Fibroblast of mammary gland (primary cell): ENCODE measurements around the gene DBN1.

Experiments
- DNase-seq: peaks from one replicate; pipeline ENCODE4 v3.0.0-alpha.2; 2010; ENCODE audit warnings: low read depth
- H3K4me3 ChIP-seq: 2 replicates; pipeline ENCODE4 v1.5.1; 2011; ENCODE audit warnings: low read depth, mild to moderate bottlenecking, low read length, moderate library complexity; ENCODE audit not compliant: control insufficient read depth
- TF ChIP-seq, protein P1 (sequence below): conservative IDR thresholded peaks from 2 replicates; pipeline ENCODE4 v1.5.1; 2011; ENCODE audit warnings: low read depth, low read length, inconsistent platforms; ENCODE audit not compliant: control insufficient read depth, insufficient read depth

DBN1 gene

DNA sequence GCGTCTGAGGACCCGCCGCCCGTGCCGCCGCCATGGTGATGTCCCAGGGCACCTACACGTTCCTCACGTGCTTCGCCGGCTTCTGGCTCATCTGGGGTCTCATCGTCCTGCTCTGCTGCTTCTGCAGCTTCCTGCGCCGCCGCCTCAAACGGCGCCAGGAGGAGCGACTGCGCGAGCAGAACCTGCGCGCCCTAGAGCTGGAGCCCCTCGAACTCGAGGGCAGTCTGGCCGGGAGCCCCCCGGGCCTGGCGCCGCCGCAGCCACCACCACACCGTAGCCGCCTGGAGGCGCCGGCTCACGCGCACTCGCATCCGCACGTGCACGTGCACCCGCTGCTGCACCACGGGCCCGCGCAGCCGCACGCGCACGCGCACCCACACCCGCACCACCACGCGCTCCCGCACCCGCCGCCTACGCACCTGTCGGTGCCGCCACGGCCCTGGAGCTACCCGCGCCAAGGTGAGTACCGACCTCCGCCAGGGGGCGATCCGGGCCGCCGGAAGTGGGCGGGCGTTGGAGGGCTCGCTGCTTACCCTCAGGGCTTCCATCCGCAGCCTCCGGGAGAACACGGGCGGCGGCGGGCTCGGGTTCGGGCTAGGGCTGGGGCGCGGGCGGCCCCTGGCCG, 18.3 kb downstream of the DBN1 start:
- DNase-seq = peak; percentile 49
- peak overlapping the region; percentile 27 for H3K4me3 ChIP-seq
- TF ChIP-seq, protein P1, sequence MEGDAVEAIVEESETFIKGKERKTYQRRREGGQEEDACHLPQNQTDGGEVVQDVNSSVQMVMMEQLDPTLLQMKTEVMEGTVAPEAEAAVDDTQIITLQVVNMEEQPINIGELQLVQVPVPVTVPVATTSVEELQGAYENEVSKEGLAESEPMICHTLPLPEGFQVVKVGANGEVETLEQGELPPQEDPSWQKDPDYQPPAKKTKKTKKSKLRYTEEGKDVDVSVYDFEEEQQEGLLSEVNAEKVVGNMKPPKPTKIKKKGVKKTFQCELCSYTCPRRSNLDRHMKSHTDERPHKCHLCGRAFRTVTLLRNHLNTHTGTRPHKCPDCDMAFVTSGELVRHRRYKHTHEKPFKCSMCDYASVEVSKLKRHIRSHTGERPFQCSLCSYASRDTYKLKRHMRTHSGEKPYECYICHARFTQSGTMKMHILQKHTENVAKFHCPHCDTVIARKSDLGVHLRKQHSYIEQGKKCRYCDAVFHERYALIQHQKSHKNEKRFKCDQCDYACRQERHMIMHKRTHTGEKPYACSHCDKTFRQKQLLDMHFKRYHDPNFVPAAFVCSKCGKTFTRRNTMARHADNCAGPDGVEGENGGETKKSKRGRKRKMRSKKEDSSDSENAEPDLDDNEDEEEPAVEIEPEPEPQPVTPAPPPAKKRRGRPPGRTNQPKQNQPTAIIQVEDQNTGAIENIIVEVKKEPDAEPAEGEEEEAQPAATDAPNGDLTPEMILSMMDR = no peak

DNA sequence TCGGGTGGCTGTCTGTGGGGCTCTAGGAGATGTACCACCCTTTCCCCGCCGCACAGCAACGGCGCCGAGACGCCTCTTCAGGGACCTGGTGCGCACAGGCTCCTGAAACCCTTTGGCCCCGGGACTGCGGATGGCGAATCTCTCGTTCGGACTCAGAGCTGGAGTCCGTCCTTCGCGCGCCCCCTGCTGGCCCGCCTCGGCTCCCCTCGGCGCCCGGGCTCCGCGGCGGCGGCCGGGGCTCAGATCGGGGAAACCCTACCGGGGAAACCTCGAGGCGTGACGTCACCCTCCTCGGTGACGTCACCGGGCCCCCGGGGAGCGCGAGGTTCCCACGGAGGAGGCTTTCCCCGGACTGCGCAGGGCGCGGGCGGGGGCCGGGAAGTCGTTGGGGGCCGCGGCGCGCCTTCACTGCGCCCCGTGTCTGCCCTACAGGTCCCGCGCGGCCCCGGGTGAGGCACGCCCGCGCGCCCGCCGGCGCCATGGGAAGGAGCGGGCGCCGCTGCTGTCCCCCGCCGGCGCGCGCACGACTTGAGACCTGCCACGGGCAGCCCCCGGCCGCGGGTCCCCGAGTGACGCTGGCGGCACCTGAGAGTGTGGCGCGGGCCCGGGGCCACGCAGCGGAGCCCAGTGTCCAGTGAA, 18.9 kb downstream of the DBN1 start:
- peak overlapping the region; percentile 27 for H3K4me3 ChIP-seq
- peak; percentile 84 for DNase-seq
- TF ChIP-seq, protein P1 = peak; percentile 42

DNA sequence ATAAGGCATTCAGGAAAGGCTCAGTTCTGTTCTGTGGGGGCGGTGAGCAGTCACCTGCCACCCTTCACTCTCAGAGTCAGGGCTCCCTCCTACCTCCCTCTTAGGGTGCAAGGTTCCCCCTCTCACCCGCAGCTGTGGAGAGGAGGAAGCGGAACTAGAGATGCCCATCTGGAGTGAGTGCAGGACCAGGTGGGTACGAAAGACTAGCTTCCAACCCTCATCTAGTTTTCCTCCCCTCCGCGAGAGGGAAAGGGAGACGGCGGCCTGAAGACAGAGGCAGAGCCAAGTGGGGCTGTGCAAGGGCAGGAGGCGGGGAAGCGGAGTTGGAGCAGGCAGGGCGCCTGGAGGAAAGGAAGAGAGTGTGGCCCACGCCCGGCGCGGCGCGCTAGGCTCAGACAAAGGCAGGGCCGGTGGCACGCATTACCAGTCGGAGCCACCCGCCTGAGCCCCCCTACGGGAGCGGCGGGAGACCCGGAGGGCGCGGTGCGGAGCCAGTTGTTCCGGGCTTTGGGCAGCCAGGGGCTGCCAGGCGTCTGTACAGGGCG, 19.5 kb downstream of the DBN1 start:
- no peak overlapping the region for H3K4me3 ChIP-seq
- TF ChIP-seq, protein P1 = no peak
- DNase-seq = no peak

DNA sequence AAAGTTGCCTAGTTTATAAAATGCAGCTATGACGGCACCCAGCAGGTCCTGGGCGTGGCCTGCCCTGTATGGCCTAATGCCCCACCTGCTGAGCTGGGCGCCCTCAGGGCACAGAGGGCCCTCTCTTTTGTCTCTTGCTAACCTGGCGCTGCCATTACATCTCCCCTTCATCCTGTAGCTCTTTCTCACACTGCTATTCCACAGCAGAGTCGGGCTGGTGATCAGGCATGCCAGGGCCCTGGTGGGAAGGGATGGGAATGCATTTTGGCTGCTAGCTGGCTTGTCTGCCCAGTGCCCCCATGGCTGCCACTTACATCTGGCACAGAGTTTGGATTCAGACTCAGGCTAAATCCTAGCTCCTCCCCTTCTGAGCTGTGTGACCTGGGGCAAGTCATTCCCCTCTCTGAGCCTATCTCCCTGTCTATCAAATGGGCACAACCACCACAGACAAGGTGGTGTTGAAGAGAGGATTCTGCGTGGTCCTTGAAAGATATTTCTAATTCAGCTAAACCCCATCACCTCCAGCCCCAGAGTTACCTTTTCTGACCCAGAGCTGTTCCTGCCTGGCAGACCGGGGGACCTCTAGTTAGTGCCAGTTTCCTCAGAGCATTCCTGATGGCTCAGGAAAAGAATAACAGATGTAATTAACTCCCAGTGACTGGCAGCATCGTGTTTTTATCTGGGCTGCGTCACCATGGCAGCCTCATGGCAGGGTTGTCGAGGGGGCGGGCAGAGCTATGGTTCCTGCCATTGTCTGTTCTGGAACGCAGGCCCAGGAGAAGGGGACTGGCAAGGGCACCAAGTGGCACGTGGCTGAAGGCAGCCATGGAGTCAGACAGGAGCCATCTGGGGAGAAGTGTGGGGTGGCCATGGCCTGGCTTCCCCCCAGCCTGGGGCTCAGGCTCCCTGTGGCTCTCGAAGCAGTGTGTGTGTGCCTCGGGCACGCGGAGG, 20.5 kb downstream of the DBN1 start:
- TF ChIP-seq, protein P1 = no peak
- no peak for DNase-seq

DNA sequence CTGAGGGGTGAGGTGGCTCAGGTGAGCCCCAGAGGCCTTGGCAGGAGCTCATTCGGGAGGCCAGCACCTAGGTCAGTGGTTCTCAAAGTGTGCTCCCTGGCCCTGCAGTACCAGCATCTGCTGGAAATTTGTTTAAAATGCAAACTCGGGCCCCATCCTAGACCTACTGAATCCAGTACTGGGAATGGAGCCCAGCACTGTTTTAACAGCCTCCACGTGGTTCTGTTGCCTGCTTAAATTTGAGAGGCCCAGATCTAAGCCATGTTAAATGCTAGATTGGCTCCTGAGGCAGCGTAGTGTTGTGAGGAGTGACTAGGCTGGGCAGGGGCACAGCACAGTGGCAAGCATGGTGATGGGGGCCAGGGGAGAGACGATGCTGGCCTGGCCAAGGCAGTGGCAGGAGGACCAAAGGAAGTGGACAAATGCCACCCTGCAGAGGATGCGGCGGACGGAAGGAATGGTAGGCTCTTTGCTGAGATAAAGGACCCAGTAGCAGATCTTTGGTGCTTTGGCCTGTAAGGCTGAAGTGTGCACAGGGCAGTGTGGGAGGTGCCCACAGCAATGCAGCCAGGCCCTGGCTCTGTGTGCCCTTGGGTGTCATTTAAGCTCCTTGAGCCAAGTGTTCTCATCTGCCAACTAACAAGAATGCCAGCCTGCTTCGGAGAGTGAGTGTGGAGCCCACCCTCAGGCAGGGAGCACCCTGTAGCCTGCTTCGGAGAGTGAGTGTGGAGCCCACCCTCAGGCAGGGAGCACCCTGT, 22.6 kb downstream of the DBN1 start:
- TF ChIP-seq, protein P1 = no peak
- DNase-seq = no peak
- H3K4me3 ChIP-seq = no peak overlapping the region

More for the DNA sequence above, 20.5 kb downstream of the DBN1 start:
- H3K4me3 ChIP-seq = no peak overlapping the region
